ENCODE data around the gene ISM1. TPM values are rescaled to one million over a fixed set of nuclear protein-coding genes. Genes with fewer than 3 reads are reported as not detected.

The ISM1 gene
- total and polyA plus RNA-seq, 7 donors = 0.60 to 3.3 (median 1.5) TPM; not detected in 1

GRCh38 chr20:13297147-13297899, 76.2 kb downstream of the ISM1 start:
- no peak for DNase-seq
- no peaks in the 10 kb centered on the region for H3K4me1 ChIP-seq
- no peak overlapping the region for H3K27ac ChIP-seq
- H3K4me3 ChIP-seq = no peak overlapping the region
- H3K36me3 ChIP-seq = no peaks in the 10 kb centered on the region
- intact Hi-C loops (cut with DNase I) = no loop called here
- no peaks in the 10 kb centered on the region for H3K9me3 ChIP-seq
- no peaks in the 10 kb centered on the region for H3K27me3 ChIP-seq
- WGBS, 2 donors = 86 to 91% methylated on average over 5 of the region's 5 CpGs
- TF ChIP-seq POLR2A (IDR thresholded peaks at IDR 0.05) = no peak
- TF ChIP-seq CTCF (IDR thresholded peaks at IDR 0.05) = no peak
- no peak for TF ChIP-seq POLR2AphosphoS5 (IDR thresholded peaks at IDR 0.05)
- no peak for TF ChIP-seq EP300 (IDR thresholded peaks at IDR 0.05)

GRCh38 chr20:13298692-13299373, 77.8 kb downstream of the ISM1 start:
- DNase-seq = peak; percentile 60
- no peak for TF ChIP-seq CTCF (IDR thresholded peaks at IDR 0.05)
- TF ChIP-seq POLR2A (IDR thresholded peaks at IDR 0.05) = no peak
- TF ChIP-seq EP300 (IDR thresholded peaks at IDR 0.05) = no peak
- no peak for TF ChIP-seq POLR2AphosphoS5 (IDR thresholded peaks at IDR 0.05)
- no peak overlapping the region for H3K4me3 ChIP-seq
- H3K4me1 ChIP-seq = no peaks in the 10 kb centered on the region
- 95 to 96% methylated on average over 29 of the region's 29 CpGs for WGBS, 2 donors
- no peaks in the 10 kb centered on the region for H3K36me3 ChIP-seq
- H3K27ac ChIP-seq = no peak overlapping the region
- intact Hi-C loops (cut with DNase I) = no loop called here
- peaks cover 0 to 2% (median 0%) of the 10 kb centered on the region in 4 donors for H3K9me3 ChIP-seq
- H3K27me3 ChIP-seq = no peaks in the 10 kb centered on the region

- no peak for DNase-seq
- intact Hi-C loops (cut with DNase I) = no loop called here
- Histone ChIP-seq H3K36me3 (no peaks in the 10 kb centered on the region), H3K27me3 (no peaks in the 10 kb centered on the region), H3K9me3 (peaks cover 0 to 3% (median 0%) of the 10 kb centered on the region in 4 donors), H3K4me3 (no peak overlapping the region), H3K4me1 (no peaks in the 10 kb centered on the region), H3K27ac (no peak overlapping the region)
- WGBS, 2 donors = 94 to 95% methylated on average over 18 of the region's 18 CpGs
- TF ChIP-seq POLR2A (IDR thresholded peaks at IDR 0.05) = no peak
- no peak for TF ChIP-seq EP300 (IDR thresholded peaks at IDR 0.05)
- TF ChIP-seq CTCF (IDR thresholded peaks at IDR 0.05) = no peak
- TF ChIP-seq POLR2AphosphoS5 (IDR thresholded peaks at IDR 0.05) = no peak
These were observed 78.3 kb downstream of the ISM1 start for GRCh38 chr20:13299401-13299800.

GRCh38 chr20:13301596-13301995, 80.5 kb downstream of the ISM1 start:
- H3K36me3 ChIP-seq = no peaks in the 10 kb centered on the region
- H3K4me1 ChIP-seq = no peaks in the 10 kb centered on the region
- intact Hi-C loops (cut with DNase I) = no loop called here
- TF ChIP-seq POLR2AphosphoS5 (IDR thresholded peaks at IDR 0.05) = no peak
- TF ChIP-seq CTCF (IDR thresholded peaks at IDR 0.05) = no peak
- no peak for TF ChIP-seq POLR2A (IDR thresholded peaks at IDR 0.05)
- TF ChIP-seq EP300 (IDR thresholded peaks at IDR 0.05) = no peak
- H3K4me3 ChIP-seq = no peak overlapping the region
- no peaks in the 10 kb centered on the region for H3K27me3 ChIP-seq
- 96 to 97% methylated on average over 2 of the region's 2 CpGs for WGBS, 2 donors
- H3K27ac ChIP-seq = no peak overlapping the region
- peaks cover 0 to 3% (median 0%) of the 10 kb centered on the region in 4 donors for H3K9me3 ChIP-seq
- DNase-seq = no peak
